Psoas muscle (tissue), 8 donors: ENCODE measurements around the gene CXXC5. TPM values are rescaled to one million over a fixed set of nuclear protein-coding genes. Genes with fewer than 3 reads are reported as not detected.
A peak's percentile ranks its signal among the peaks of the same experiment; 100 is the strongest.

Source experiments
- ATAC-seq, 4 donors: fragments of 200-7000 bp; cut with Tn5 transposase; one replicate each; pipeline ENCODE4 v1.9.1; 2020; ENCODE audit warnings: moderate library complexity in 3 of 4, mild to moderate bottlenecking in 2 of 4
- DNase-seq, 2 donors: peaks; one replicate each; pipeline ENCODE4 v3.0.0-alpha.2; 2020
- H3K27ac ChIP-seq: fragments of 200-600 bp; one replicate; pipeline ENCODE4 v1.8.0; 2022
- H3K27me3 ChIP-seq, 3 donors: fragments of 200-600 bp in 1 of 3; one replicate each; pipeline versions ENCODE4 v1.6.1 to v1.8.0; 2013 to 2022; ENCODE audit warnings: low read length in 2 of 3, mild to moderate bottlenecking in 2 of 3, moderate library complexity in 1 of 3; ENCODE audit not compliant: insufficient read depth in 3 of 3
- H3K36me3 ChIP-seq, 2 donors: fragments of 200-600 bp in 1 of 2; one replicate each; pipeline versions ENCODE4 v1.6.1 to v1.8.0; 2013 to 2022; ENCODE audit warnings: low read depth in 1 of 2, mild to moderate bottlenecking in 1 of 2, moderate library complexity in 1 of 2; ENCODE audit not compliant: insufficient read depth in 1 of 2
- H3K4me1 ChIP-seq: fragments of 200-600 bp; one replicate; pipeline ENCODE4 v1.8.0; 2022
- H3K4me3 ChIP-seq: fragments of 200-600 bp; one replicate; pipeline ENCODE4 v1.8.0; 2022; ENCODE audit warnings: mild to moderate bottlenecking
- H3K9me3 ChIP-seq: fragments of 200-600 bp; one replicate; pipeline ENCODE4 v1.8.0; 2022
- WGBS, 3 donors: extraction: QIAGEN DNeasy Blood & Tissue Kit; methylation state at CpG; one replicate each; pipeline versions ENCODE4 v1.1.6 to v1.1.7; 2013; 5-methylcytosine and 5-hydroxymethylcytosine counted together
- intact Hi-C, 2 donors: fragments of 100-400 bp; cut with DNase I; formaldehyde crosslinking; loops; one replicate each; pipeline versions ENCODE4 v1.11.0 to v1.14.2; 2022
- polyA plus RNA-seq, 3 donors: library from polyadenylated mRNA; stranded (reverse); fragments of 200-250 nt; gene quantifications; one replicate each; pipeline ENCODE4 v1.2.3, GENCODE V29; 2013
- total RNA-seq, 4 donors: library from RNA; stranded (reverse); fragmentation: NEBNext Ultra II Directional in 2 of 4; extraction: Animal tissue kit (Norgen Biotek cat#: 25700) in 2 of 4; gene quantifications; one replicate each; pipeline versions ENCODE4 v1.2.1 to v1.2.4, GENCODE V29; 2021 to 2023
- TF ChIP-seq, protein P1 (sequence below): fragments of 200-600 bp; IDR thresholded peaks from one replicate; pipeline ENCODE4 v1.8.0; 2022; ENCODE audit warnings: antibody characterized with exemption
- donor health status: healthy with polysubstance abuse.
- donor health status: DM: no; HTN: no; CAD: no; lungs with moderate emphysema.
- donor health status: Bipolar disorder and iron deficiency.
- donor health status: healthy.
- donor health status: DM: yes; HTN: yes; CAD: no.
- donor health status: DM: no; HTN: no; CAD: no.
- donor health status: DM: no; HTN: no; CAD: no.
- donor health status: DM: yes; HTN: yes; CAD: no.

Gene CXXC5
- total and polyA plus RNA-seq, 7 donors, result 24.5 to 88.3 (median 47.2) TPM

DNA sequence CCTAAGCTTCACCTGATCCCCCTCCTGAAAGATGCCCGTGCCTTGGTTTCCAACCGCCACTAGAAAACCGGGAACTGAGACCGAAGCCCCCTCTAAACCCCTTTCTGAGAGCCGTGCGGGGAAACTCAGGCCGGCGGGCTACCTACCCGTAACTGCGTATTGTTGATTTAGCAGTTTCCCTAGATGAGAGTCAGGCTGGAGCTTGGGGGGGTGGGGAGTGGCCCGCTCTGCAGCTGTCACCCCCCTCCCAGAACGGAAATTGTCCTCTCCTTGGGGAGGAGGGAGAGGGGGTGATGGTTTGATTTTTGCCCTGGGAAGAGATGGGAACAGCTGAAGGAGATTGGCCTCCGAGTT lies 2.5 kb downstream of the CXXC5 start:
- WGBS, 3 donors, result 1 to 3% (median 3%) methylated on average over 13 of the region's 13 CpGs
- intact Hi-C loops, result loop anchor here in 1 of 2 donors (2.0 kb wide), 1 partner anchor 16 kb away; no protein-coding TSS in a partner anchor
- DNase-seq, result peak in 1 of 2 donors; percentile 67
- peak overlapping the region; percentile 98 for H3K27ac ChIP-seq
- no peaks in the 10 kb centered on the region for H3K36me3 ChIP-seq
- no peaks in the 10 kb centered on the region for H3K27me3 ChIP-seq
- peaks cover 45% of the 10 kb centered on the region for H3K4me1 ChIP-seq
- peak overlapping the region; percentile 99 for H3K4me3 ChIP-seq
- TF ChIP-seq, protein P1, sequence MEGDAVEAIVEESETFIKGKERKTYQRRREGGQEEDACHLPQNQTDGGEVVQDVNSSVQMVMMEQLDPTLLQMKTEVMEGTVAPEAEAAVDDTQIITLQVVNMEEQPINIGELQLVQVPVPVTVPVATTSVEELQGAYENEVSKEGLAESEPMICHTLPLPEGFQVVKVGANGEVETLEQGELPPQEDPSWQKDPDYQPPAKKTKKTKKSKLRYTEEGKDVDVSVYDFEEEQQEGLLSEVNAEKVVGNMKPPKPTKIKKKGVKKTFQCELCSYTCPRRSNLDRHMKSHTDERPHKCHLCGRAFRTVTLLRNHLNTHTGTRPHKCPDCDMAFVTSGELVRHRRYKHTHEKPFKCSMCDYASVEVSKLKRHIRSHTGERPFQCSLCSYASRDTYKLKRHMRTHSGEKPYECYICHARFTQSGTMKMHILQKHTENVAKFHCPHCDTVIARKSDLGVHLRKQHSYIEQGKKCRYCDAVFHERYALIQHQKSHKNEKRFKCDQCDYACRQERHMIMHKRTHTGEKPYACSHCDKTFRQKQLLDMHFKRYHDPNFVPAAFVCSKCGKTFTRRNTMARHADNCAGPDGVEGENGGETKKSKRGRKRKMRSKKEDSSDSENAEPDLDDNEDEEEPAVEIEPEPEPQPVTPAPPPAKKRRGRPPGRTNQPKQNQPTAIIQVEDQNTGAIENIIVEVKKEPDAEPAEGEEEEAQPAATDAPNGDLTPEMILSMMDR, result no peak
- peak in 2 of 4 donors; percentile 10 to 16 for ATAC-seq
- no peaks in the 10 kb centered on the region for H3K9me3 ChIP-seq

DNA sequence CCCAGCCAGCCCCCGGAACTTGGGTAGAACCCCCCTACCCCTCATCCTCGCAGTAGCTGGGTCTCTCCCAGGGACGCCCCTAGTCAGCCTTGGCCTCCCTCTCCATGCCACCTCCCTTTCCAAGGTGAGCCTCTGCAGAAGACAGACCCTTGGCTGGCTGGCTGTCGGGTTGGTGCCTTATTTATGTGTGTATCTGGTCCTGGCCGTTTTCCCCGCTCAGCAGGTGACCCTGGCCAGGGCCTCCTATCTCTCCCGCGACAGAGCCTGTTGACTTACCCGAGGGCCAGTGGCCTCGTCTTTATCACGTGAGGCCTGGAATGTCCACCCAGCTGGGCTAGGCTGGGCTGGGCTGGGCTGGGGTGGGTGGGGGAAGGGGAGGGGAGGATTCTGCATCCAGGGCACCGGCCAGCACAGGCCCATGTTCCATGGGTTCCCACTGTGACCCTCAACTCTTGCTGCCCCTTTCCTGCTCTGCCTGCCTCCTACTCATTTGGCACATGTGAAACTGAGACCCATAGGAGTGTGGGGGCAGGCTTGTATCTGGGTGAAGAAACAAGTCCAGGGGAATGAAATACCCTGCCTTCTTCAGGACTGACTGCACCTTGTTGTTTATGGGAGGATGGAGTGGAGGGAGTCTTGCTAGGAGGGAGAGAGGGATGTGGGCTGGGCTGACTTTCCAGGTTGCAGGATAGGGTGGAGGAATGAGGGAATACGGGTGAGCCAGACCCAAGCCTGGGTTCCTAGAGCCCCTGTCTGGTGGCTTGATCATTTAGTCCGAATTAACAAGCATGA lies 3.1 kb downstream of the CXXC5 start:
- 8 to 13% (median 11%) methylated on average over 14 of the region's 14 CpGs for WGBS, 3 donors
- TF ChIP-seq, protein P1, result no peak
- DNase-seq (peak; percentile 59 to 87), ATAC-seq (peak; percentile 45 to 65 (median 60))
- H3K27ac ChIP-seq, result peak overlapping the region; percentile 98
- H3K9me3 ChIP-seq, result no peaks in the 10 kb centered on the region
- H3K4me3 ChIP-seq, result peak overlapping the region; percentile 99
- H3K36me3 ChIP-seq, result no peaks in the 10 kb centered on the region
- intact Hi-C loops, result loop anchor here in 1 of 2 donors (2.0 kb wide), 1 partner anchor 16 kb away; no protein-coding TSS in a partner anchor
- H3K4me1 ChIP-seq, result peaks cover 51% of the 10 kb centered on the region
- no peaks in the 10 kb centered on the region for H3K27me3 ChIP-seq

DNA sequence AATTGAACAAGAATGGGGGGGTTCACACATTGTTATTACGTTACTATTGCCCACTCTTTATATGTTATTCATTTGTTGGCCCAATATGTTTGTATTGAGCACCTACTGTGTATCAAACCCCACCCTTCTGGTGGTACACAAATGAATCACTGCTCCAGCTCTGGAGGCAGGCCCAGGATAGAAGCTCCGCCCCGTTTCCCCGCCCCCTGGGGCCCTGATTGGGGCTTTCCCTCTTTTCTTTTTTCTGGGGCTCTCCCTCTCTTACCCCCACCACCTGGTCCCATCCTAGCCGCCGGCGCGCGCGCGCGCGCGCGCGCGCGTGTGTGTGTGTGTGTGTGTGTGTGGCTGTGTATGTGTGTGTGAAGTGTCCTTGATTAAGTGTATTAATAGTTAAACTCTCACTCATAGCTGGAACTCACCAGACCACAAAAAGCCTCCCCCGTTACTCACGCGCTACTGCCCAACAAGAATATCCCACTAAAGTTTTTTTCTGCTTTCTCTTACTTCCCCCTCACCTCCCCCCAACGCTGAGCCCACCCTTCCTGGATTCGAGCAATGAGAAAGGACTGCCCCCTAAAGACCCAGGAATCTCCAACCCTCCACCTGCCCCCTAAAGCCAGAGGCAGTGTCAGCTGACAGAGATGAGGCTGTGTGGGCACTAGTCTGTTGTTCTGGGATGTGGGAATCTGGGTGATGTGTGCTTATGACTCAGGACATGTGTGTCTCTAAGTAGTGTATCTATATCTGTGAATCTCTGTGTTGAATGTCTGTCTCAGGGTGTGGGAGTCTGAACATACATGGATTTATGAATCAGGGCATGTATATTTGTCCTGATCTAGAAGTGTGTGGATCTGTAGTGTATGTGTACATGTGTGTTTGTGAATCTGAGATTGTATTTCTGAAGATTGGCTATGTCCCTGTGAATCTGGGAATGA lies 4.0 kb downstream of the CXXC5 start:
- DNase-seq, result peak; percentile 84 to 91
- Histone ChIP-seq H3K4me3 (peak overlapping the region; percentile 99), H3K4me1 (peaks cover 60% of the 10 kb centered on the region), H3K9me3 (no peaks in the 10 kb centered on the region), H3K27me3 (no peaks in the 10 kb centered on the region), H3K36me3 (no peaks in the 10 kb centered on the region), H3K27ac (peak overlapping the region; percentile 98)
- intact Hi-C loops, result loop anchor here in 1 of 2 donors (2.0 kb wide), 1 partner anchor 17 kb away; no protein-coding TSS in a partner anchor
- TF ChIP-seq, protein P1, result no peak
- WGBS, 3 donors, result 4 to 15% (median 10%) methylated on average over 11 to 23 of the region's 23 CpGs
- peak; percentile 43 to 59 (median 50) for ATAC-seq

DNA sequence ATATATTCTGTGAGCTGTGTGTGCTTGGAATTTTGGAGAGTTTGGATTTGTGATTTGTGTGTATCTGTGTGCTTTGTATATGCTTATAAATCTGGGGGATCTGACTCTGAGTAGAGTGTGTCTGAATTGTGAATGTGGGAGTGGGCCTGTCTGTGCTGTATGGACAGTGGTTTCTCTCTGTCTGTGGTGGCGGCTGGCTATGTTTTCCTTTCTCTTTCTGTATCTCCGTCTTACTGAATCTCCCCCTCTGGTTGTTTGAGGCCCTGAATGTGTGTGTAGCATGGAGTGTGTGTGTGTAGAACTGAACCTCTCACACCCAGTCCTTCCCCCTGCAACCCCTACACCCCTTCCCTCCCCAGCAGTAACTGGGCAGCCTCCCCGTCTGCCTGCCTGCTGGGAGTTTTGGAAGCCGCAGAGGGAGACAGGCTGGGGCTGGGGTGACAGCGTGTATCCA lies 4.7 kb downstream of the CXXC5 start:
- intact Hi-C loops, result no loop called here
- 18 to 30% (median 19%) methylated on average over 5 of the region's 5 CpGs for WGBS, 3 donors
- peak in 1 of 2 donors; percentile 49 for DNase-seq
- H3K4me1 ChIP-seq, result peaks cover 60% of the 10 kb centered on the region
- peak overlapping the region; percentile 99 for H3K4me3 ChIP-seq
- peak overlapping the region; percentile 98 for H3K27ac ChIP-seq
- TF ChIP-seq, protein P1, result no peak
- no peaks in the 10 kb centered on the region for H3K36me3 ChIP-seq
- no peaks in the 10 kb centered on the region for H3K9me3 ChIP-seq
- no peak for ATAC-seq
- no peaks in the 10 kb centered on the region for H3K27me3 ChIP-seq
